ENCODE data around the gene GMEB2.
"Not testable (repeated sequence)": the region's sequence is repeated elsewhere in the genome, so short reads cannot be mapped to it uniquely, and the experiment has no call there.

Gene GMEB2

DNA sequence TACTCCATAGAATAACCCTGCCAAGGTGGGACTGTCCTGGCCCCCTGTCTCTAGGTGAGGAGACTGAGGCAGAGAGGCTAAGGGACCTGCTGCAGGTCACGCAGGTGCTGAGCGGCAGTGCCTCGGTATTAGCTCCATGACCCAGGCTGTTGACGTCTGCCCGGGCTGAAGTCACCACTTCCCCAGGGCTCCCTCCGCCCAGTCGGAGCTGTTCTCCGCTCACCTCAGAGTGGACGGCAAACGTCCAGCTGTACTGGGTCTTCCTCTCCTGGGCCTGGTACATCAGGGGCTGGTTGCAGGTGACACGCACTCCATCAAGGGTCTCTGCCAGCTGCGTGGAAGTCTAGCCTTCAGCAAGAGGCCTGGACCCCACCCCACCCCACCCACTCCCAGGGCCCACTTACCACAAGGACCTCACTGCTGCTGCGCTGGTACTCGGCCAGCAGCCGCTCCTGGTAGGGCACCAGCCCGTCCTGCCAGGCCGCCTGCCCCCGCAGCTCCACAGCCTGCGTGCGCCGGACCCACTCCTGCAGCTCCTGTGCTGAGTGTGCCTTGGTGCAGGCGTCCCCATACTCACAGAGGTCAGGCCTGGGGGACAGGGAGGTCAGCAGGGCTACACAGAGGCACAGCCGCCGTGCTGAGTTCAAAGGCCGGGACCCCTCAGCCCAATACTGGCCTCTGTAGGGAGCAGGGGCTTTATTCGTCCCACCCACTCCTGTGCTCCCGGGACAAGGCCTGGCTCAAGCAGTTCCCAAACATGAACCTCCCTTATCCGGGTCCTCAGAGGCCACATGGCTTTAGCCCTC is 56.4 kb downstream of the GMEB2 start:
- no peak for DNase-seq (ENCODE audit: low spot score)

DNA sequence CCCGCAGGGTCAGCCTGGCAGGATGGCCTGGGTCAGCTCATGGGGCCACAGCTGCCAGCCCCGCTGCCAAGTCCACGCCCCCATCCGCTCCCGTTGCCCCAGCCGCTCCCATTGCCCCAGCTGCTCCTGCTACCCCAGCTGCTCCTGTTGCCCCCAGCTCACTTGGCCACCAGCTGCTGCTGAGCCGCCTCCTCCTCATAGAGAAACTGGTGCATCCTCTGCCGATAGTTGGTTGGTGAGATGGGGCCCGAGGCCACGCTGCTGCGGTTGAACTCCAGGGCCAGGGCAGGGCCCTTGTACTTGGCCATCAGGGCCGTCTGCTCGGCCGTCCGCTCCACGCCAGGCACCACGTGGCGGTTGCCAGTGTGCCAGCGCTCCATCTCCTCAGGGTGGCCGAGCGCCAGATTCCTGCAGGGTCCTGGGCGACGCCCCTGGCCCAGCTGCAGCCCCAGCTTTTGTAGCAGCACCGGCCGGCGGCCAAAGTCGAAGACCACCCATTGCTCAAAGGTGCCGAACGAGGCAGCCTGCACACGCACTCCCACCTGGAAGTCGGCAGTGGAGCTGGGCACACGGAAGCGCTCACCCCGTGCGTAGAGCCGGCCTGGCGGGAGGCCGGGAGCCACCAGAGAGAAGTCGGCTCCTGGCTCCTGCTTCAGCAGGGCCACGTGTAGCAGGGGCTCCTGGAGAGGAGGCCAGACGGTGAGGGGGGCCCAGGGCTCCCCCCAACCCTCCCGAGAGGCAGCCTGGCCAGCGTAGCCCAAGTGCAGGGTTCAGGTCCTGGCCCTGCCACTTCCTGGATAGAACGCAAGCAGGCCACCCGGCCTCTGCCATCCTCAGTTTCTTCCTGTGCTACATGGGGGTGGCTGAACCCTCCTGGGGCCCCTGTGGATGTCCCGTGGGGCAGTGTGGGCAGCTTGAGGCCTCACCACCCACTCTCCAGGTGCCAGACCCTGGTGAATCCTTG is 57.6 kb downstream of the GMEB2 start:
- no peak for DNase-seq (ENCODE audit: low spot score)

DNA sequence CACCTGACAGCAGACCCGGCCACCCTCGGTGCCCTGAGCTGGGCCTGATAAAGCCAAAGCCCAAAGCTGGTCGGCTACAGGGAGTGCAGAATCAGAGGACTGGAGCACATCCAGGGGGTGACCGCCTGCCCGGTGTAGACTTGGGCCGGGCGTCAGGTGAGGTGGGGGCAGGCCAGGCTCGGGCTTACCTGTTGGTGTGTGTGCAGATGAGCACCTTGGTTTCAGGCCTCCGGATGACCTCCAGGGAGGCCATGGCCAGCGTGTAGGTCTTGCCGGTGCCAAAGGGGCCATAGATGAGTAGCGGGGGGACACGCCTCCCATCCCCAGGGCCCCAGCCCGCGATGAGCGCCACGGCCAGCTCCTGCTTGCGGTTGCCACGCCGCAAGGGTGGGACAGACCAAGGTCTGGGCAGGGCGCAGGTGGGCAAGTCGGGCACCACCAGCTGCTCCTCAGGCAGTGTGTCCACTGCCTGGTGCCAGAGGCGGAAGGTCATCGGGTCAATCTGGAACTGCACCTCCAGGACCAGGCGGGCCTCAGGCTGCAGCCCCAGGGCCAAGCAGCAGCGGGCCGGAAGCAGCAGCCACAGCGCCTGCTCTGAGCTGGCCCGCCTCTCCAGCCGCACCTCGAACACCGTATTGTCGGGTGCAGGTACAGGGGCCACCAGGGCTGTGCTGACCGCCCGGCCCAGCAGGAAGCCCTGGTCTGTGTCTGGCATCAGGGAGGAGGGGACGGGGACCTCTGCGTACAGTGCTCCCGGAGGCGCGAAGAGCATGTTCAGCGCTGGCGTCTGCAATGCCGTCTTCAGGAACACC is 58.5 kb downstream of the GMEB2 start:
- no peak for DNase-seq (ENCODE audit: low spot score)

DNA sequence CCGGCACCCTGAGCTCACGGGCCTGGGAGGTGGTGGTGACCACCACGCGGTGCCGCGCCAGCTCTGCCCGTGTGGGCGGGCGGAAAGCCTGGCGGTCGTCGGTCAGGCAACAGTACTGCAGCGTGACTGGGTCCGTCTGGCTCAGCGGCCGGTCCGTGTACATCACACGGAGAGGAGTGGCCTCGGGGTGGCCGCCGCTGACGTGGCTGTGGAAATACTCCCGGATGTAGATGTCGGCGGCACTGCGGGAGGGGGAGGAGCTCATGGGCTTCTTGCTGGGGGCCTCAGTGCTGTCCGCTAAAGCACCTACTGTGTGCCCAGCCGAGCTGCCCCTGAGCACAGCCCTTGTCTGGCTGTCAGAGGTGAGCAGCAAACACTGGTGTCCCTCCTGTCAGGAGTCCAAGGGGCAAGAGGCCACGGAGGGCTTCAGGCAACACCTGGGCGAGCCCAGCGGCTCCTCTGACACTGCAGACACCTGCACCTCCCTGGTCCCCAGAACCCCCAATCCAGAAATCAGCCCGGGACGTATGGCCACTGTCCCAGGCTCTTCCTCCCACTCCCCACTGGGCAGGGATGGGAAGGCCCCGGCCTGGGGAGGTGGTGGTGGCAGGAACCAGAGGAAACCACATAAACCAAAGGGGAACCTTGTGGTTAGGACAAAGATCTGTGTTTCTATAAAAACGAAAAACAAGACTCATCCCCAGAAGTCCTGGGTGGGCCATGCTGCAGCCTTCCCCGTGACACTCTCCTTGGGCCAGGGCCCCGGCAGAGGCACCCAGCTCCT is 59.3 kb downstream of the GMEB2 start:
- no peak for DNase-seq (ENCODE audit: low spot score)

DNA sequence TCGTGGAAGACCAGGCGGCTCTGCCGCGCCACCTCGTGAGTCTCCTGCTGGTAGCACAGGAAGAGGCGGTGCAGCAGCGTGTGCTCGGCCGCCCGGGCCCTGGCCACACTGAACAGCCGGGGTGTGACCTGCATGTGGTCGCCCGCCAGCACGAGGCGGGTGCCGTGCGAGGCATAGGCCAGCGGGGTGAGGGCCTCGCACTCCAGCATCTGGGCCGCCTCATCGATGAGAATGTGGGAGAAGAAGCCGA is 59.8 kb downstream of the GMEB2 start:
- DNase-seq (ENCODE audit: low spot score), result no peak

DNA sequence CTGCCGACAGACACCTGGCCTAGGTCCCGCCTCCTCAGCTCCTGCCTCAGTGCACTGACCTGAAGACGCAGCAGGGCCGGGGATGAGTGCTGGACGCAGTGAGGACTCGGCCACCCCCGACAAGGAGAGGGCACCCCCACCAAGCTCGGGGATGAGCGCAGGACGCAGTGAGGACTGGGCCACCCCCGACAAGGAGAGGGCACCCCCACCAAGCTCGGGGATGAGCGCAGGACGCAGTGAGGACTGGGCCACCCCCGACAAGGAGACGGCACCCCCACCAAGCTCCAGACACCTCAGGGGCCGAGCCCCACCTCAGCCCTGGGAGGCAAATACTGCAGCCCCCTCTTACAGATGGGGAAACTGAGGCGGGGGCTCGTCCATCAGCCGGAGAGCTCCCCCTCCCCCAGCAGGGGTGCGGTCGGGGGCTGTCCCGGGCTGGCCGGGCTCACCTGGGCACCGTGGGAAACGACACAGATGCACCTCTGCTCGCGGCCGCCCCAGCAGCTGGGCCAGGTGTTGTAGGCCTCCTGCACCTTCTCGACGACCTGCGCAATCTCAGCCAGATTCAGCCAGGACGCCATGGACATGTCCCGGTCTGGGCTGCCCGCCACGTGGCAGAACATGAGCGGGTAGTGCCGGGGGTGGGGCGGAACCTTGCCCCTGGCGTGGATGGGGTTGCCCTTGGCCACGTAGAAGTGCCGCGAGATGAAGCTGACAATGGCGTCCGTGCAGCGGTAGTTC is 60.3 kb downstream of the GMEB2 start:
- DNase-seq (ENCODE audit: low spot score), result no peak

DNA sequence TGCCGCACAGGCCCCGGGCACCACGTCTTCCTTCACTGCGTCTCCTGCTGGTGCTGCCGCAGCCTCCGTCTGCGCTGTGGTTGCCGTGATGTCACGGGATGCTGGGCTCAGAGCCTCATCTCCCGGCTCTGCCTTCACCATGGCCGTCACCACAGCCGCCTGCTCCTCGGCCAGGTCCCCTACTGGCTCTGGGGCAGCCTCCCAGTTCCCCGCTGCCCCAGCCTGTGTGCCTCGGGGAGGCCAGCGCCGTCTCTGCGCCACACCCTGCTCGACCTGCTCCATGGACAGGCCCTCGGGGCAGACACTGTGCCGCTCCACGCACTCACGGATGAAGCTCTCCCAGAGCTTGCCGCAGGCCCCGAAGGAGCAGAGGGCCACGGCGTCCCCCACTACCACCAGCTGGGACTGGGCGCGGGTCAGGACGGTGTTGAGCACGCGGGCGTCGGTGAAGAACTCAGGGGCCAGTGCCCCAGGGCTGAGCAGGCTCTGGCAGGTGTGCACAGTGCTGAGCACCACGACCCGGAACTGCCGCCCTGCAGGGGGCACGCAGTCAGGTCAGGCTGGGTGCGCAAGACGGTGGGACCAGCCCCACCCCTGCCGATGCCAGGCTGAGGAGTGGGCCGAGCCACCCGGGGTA is 61.1 kb downstream of the GMEB2 start:
- no peak for DNase-seq (ENCODE audit: low spot score)

DNA sequence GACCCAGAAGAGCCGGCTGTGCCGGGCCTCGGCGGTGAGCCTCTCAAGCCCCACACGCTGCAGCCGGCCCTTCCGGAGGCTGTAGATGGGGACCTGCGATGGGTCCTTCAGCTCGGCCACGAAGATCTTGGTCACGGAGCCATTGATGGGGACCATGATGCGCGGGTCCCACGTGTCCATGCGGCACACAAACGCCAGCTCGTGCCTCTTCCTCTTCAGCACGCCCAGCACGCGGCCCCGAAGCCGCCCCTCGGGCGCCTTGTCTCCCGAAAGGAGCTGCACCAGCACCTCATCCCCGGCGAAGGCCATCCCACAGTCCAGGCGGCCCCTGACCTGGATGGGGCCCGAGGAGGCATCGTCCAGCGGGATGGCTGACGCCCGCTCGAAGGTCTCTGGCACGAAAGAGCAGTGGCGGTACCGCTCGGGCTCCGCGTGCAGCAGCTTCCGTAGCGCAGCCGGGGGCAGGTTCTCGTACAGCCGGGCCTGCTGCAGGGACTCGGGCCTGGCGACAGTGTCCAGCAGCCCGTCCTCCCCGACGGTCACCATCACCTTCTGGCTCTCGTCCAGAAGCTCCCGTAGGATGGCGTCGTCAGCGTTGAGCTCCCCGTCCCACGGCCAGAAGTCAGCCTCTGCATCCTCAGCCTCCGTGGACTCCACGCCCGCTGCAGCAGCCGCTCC is 61.7 kb downstream of the GMEB2 start:
- DNase-seq (ENCODE audit: low spot score), result no peak

DNA sequence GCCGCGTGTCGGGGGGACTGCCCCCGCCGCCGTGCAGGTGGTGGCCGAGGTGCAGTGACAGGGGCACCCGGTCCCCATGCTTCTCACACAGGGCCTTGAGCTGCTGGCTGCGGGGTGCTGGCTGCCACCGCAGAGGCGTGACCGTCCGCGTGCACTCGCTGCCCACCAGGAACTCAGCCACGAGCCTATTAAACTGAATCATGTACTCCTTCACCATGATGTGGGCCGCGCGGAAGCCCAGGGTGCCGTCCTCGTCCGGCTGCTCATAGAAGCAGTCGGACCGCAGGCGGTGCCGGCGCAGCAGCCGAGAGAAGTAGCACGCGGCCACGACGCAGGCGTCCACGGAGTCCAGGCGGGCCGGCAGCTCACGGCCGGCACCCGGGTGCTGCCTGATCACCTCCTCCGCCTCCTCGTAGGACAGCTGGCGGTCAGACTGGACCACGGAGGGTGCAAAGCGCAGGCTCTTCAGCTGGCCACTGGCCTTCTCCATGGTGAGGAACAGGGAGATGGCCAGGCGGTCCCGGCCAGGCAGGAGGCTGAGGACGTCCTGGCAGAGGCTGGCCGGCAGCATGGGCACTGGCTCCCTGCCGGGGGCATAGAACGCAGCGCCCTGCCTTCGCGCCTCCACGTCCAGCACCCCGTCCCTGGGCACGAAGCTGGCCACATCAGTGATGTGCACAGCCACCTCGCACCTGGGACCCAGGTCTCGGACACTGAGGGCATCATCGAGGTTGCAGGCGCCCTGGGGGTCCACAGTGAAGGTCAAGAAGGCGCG is 62.7 kb downstream of the GMEB2 start:
- no peak for DNase-seq (ENCODE audit: low spot score)

DNA sequence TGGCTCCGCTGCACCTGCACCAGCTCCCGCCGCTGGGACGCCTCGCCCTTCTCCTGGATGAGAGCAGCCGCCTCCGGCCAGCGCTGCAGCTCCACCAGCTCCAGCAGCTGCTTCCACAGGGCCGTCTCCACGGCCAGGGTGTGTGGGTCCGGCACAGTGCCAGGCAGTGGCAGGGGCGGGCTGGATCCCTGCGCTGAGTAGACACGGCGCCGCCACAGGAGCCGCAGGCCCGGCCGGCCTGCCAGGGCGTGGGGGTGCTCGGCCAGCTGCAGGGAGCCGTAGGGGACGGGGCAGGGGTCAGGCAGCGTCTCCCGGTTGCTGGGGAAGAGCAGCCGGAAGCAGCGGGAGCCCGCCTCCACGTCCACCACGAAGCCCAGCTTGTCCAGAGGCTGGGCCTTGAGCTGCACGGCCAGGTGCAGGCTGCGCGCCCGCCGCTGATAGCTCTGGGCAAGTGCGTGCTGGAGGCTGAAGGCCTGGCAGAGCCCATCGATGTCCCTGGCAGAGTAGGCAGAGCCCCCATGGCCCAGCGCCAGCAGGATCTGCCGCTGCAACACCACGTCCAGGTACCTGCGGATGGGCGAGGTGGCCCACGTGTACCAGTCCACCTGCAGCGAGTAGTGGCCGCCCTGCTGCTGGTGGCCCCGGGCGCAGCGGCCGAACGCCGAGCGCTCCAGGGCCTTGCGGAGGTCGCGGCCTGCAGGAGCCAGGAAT is 63.5 kb downstream of the GMEB2 start:
- no peak for DNase-seq (ENCODE audit: low spot score)

DNA sequence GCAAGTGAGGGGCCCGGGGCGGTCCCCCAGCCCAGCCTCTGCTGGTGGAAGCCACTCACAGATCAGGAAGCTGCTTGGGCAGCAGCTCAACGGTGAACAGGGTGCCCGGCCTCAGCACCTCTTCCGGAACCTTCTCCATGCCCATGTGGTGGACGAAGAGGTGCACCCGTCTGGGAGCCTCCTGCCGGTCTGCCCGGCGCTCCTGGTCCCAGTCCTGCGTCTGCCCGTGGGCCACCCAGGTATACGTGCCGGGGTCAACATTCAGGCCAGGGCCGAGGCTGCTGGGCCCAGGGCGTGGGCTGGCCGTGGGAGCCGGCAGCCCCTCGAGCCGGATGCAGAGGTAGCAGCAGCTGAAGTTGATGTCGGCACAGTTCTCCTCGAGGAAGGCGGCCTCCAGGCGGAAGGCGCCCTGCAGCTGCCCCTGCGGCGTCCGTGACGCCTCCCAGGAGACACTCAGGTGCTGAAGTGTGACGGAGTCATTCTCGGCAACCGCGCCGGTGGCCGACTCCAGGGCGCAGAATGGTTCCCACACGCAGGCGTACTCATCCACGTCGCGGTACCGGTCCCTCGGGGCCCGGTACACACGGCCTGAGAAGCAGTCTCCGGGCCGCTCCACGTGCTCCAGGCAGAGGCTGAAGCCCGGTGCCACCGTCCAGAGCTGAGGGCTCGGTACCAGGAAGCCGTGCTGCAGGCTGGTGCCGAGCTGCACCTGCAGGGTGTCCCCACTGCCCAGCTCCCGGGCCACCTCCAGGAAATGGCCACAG is 64.3 kb downstream of the GMEB2 start:
- DNase-seq (ENCODE audit: low spot score), result no peak

DNA sequence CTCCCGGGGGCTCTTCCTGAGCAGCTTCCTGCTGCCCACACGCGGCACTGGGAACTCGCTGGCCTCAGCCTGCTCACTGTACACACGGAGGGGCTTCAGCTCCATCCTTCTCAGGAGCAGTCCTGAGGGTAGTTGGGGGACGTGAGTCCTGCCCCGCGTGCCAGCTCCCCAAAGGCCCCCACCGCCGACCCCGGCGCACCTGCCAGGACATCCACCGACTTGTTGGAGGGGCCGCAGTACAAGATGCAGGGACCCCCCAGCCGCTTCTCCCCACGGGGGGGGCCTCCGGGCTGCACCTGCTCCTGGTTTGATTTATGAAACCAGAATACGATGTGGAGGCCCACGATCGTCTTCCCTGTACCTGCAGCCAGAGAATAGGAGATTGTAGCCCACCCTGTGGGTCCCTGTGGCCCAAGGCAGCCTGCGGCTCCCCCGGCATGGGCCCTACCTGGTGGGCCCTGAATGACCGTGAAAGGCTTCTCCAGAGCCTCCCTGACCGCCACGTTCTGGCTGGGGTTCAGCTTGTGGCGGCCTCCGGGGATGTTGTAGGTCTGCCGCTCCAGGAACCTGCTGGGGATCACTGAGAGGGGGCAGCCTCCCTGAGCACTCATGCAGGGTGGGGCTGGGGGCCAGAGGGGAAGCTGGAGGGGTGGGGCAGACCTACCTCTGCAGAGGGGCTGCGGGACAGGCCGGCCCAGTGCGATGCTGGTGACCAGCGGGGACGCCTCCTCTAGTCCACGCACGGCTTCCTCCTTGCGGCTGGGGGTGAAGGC is 65.1 kb downstream of the GMEB2 start:
- no peak for DNase-seq (ENCODE audit: low spot score)

DNA sequence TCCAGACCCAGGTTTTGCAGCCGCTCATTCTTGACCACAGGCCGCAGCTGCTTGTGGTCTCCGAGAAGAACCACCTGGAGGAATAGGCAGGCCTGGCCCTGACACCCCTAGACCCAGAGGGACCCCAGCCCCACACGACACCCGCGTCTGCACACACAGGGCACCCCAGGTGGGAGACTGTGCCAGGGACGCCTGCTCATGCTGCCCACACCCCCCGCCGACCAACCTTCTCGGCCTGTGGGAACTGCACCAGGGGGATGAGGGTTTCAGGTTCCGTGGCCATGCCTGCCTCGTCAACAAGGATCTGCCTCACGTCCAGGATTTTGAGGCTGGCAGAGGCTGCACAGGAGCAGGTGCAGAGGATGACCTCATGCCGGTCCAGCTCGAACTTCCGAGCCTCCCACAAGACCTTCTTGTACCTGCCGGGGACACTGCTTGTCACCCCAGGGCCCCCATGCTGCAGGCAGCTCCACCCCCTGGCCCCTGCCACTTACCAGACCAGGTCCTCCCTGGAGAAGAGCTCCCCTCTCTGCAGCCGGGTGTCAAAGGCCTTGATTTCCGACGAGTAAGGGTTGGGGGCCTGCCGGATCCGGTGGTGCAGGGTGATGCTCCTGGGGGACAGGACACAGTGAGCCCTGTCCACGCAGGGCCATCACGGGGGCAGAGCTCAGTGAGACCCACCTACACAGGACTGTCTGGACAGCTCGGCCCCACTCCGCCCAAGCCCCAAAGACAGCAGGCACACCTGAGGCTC is 65.9 kb downstream of the GMEB2 start:
- DNase-seq (ENCODE audit: low spot score), result no peak

DNA sequence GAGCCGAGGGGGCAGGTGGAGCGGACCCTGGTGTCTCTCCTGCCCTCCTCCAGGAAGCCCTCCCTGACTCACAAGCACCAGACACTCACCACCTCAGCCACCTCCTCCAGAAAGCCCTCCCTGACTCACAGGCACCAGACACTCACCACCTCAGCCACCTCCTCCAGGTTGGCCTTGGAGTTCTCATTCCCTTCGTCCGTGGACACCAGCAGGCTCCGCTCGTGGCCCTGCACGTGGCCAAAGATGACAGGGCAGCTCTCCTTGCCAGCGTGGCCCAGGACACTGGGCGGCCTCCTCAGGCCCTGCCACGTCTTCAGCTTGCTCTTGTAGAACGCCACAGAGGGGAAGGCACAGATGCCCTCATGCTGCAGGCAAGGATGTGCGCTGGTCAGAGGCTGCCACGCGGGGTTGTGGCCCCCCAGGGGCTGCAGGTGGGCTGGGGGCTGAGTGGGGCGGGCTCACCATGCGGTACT is 66.5 kb downstream of the GMEB2 start:
- DNase-seq (ENCODE audit: low spot score), result no peak

DNA sequence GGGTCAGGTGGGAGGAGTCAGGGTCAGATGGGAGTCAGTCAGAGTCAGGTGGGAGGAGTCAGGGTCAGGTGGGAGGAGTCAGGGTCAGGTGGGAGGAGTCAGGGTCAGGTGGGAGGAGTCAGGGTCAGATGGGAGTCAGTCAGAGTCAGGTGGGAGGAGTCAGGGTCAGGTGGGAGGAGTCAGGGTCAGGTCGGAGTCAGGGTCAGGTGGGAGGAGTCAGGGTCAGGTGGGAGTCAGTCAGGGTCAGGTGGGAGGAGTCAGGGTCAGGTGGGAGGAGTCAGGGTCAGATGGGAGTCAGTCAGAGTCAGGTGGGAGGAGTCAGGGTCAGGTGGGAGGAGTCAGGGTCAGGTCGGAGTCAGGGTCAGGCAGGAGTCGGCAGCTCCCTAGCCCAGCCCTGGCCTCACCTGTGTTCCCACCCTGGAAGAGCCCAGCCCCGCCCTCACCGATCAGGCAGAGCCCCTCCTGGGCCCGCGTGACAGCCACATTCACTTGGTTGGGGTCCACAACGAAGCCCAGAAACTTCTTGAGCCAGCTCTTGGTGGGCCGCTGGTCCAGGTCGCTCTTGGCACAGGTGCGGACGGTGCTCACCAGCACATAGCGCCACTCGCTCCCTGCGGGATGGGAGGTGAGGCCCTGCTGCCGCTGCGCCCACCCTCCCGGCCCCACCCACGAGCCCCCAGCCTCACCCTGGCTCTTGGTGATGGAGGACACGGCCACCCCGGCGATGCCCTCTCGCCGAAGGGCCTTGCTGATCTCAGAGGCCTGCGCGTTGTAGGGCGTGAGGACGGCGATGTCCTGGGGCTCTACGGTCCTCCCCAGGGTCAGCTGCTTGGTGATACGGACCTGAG is 67.2 kb downstream of the GMEB2 start:
- DNase-seq (ENCODE audit: low spot score), result not testable (repeated sequence)
